SU-DHL-6 (cell line): ENCODE data around the gene ABHD16A.

Experiments used
- H2AFZ ChIP-seq: fragments of 200-600 bp; sonication (generic); 2 replicates; pipeline ENCODE4 v1.6.1; 2014; ENCODE audit warnings: low read depth, mild to moderate bottlenecking, moderate library complexity, mixed read lengths, antibody characterized with exemption, low read length; ENCODE audit not compliant: severe bottlenecking
- H3F3A ChIP-seq: fragments of 200-600 bp; shearing (Covaris generic); 2 replicates; pipeline ENCODE4 v1.6.0; 2016; ENCODE audit warnings: antibody characterized with exemption, mild to moderate bottlenecking; ENCODE audit not compliant: insufficient read depth
- H3K27ac ChIP-seq: fragments of 200-600 bp; sonication (generic); 2 replicates; pipeline ENCODE4 v1.5.1; 2016; ENCODE audit warnings: low read depth, mild to moderate bottlenecking, low read length, moderate library complexity, mixed read lengths
- H3K27me3 ChIP-seq: fragments of 200-600 bp; sonication (generic), shearing (Covaris generic); 2 replicates; pipeline ENCODE4 v1.6.0; 2014; ENCODE audit warnings: mild to moderate bottlenecking, low read length
- H3K36me3 ChIP-seq: fragments of 200-600 bp; sonication (generic); 2 replicates; pipeline ENCODE4 v1.6.1; 2014; ENCODE audit warnings: mild to moderate bottlenecking, low read length, mixed read lengths
- H3K4me2 ChIP-seq: fragments of 300-600, 200-600 bp; shearing (Covaris generic), sonication (generic); 2 replicates; pipeline ENCODE4 v1.6.0; 2014; ENCODE audit warnings: low read length, low read depth, mild to moderate bottlenecking; ENCODE audit not compliant: poor library complexity, severe bottlenecking
- H3K4me3 ChIP-seq: fragments of 200-600 bp; sonication (generic); 2 replicates; pipeline ENCODE4 v1.5.1; 2014; ENCODE audit warnings: antibody characterized with exemption, low read length, mild to moderate bottlenecking, mixed read lengths; ENCODE audit not compliant: insufficient read depth, poor library complexity, severe bottlenecking
- H3K79me2 ChIP-seq: fragments of 200-600 bp; sonication (generic); 2 replicates; pipeline ENCODE4 v1.6.1; 2014; ENCODE audit warnings: mild to moderate bottlenecking, low read length, moderate library complexity; ENCODE audit not compliant: insufficient read depth
- H3K9ac ChIP-seq: fragments of 200-600 bp; sonication (generic); 2 replicates; pipeline ENCODE4 v1.7.0; 2014; ENCODE audit warnings: mild to moderate bottlenecking, low read length
- H3K9me2 ChIP-seq: fragments of 200-600 bp; sonication (generic); replicated peaks from 2 replicates; pipeline ENCODE4 v1.6.1; 2014; ENCODE audit warnings: low read length; ENCODE audit not compliant: insufficient read depth
- H3K9me3 ChIP-seq: fragments of 200-600 bp; sonication (generic); 2 replicates; pipeline ENCODE4 v1.6.1; 2014; ENCODE audit warnings: low read length, mixed read lengths; ENCODE audit not compliant: insufficient read depth
- H4K20me1 ChIP-seq: fragments of 200-600 bp; sonication (generic); 2 replicates; pipeline ENCODE4 v1.6.1; 2014; ENCODE audit warnings: low read depth, mild to moderate bottlenecking, antibody characterized with exemption, low read length, moderate library complexity, mixed read lengths
- CTCF ChIP-seq: fragments of 200-600 bp; sonication (generic); IDR thresholded peaks from one replicate; pipeline ENCODE4 v1.5.1; 2017; ENCODE audit warnings: antibody characterized with exemption, mild to moderate bottlenecking, low read length, moderate library complexity; ENCODE audit not compliant: insufficient read depth, poor library complexity, severe bottlenecking
- EZH2phosphoT487 ChIP-seq: fragments of 200-600 bp; sonication (generic), shearing (Covaris generic); conservative IDR thresholded peaks from 2 replicates; pipeline ENCODE4 v1.6.1; 2018; ENCODE audit warnings: mild to moderate bottlenecking, antibody characterized with exemption, low read length, moderate library complexity, mixed read lengths

ABHD16A gene

GRCh38 chr6:31713991-31714684 lies 11.0 kb upstream of the ABHD16A start:
- H3K9me2 ChIP-seq, result no peaks in the 10 kb centered on the region
- no peak for TF ChIP-seq CTCF
- no peak for TF ChIP-seq EZH2phosphoT487
- H4K20me1 ChIP-seq, result no peaks in the 10 kb centered on the region
- no peaks in the 10 kb centered on the region for H3K79me2 ChIP-seq
- no peak overlapping the region for H3K27ac ChIP-seq
- H3F3A ChIP-seq, result no peaks in the 10 kb centered on the region
- no peak overlapping the region for H2AFZ ChIP-seq
- H3K27me3 ChIP-seq, result no peaks in the 10 kb centered on the region
- H3K9me3 ChIP-seq, result no peaks in the 10 kb centered on the region
- H3K4me2 ChIP-seq, result no peak overlapping the region
- no peaks in the 10 kb centered on the region for H3K36me3 ChIP-seq
- no peak overlapping the region for H3K9ac ChIP-seq
- no peak overlapping the region for H3K4me3 ChIP-seq

GRCh38 chr6:31713465-31713864 lies 10.3 kb upstream of the ABHD16A start:
- Histone ChIP-seq H3K4me2 (no peak overlapping the region), H2AFZ (no peak overlapping the region), H3K9ac (no peak overlapping the region), H4K20me1 (no peaks in the 10 kb centered on the region), H3F3A (no peaks in the 10 kb centered on the region), H3K27ac (no peak overlapping the region), H3K79me2 (no peaks in the 10 kb centered on the region), H3K9me3 (no peaks in the 10 kb centered on the region), H3K36me3 (no peaks in the 10 kb centered on the region), H3K27me3 (no peaks in the 10 kb centered on the region), H3K9me2 (no peaks in the 10 kb centered on the region), H3K4me3 (no peak overlapping the region)
- TF ChIP-seq CTCF (no peak), EZH2phosphoT487 (no peak)

- Histone ChIP-seq H3K9ac (no peak overlapping the region), H3F3A (no peaks in the 10 kb centered on the region), H3K79me2 (no peaks in the 10 kb centered on the region), H2AFZ (no peak overlapping the region), H3K9me3 (no peaks in the 10 kb centered on the region), H3K36me3 (no peaks in the 10 kb centered on the region), H3K27ac (no peak overlapping the region), H3K4me3 (no peak overlapping the region), H3K27me3 (no peaks in the 10 kb centered on the region), H3K9me2 (no peaks in the 10 kb centered on the region), H3K4me2 (no peak overlapping the region), H4K20me1 (no peaks in the 10 kb centered on the region)
- TF ChIP-seq CTCF, result peak; percentile 53
- TF ChIP-seq EZH2phosphoT487, result no peak
These were observed 9.2 kb upstream of the ABHD16A start for GRCh38 chr6:31712296-31712695.
